Measurements from ENCODE around the gene KDM3A. TPM values are rescaled to one million over a fixed set of nuclear protein-coding genes. Genes with fewer than 3 reads are reported as not detected.
"Not testable (repeated sequence)": the region's sequence is repeated elsewhere in the genome, so short reads cannot be mapped to it uniquely, and the experiment has no call there.

Gene KDM3A
- total RNA-seq, 1 donor from 2014 or later, result 21.9 TPM

DNA sequence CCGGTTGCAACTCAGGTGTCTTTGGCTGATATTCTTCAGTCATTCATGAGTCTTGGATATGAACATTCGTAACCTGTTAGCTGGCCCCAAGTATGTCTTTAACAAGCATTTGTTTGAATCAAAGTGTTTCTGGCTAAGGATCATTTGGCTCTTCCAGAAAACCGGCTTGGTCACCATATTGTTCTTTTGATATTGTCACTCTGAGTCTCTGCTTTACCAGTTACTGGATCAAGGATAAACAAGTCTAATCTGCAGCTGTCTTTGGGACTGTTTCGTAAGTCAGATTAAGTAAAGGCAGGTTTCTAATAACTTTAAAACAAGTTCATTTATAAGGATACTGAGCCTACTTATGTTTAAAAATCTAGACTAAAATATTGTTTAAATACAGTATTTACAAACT is 49.1 kb downstream of the KDM3A start:
- DNase-seq (ENCODE audit: low read depth), result no peak

DNA sequence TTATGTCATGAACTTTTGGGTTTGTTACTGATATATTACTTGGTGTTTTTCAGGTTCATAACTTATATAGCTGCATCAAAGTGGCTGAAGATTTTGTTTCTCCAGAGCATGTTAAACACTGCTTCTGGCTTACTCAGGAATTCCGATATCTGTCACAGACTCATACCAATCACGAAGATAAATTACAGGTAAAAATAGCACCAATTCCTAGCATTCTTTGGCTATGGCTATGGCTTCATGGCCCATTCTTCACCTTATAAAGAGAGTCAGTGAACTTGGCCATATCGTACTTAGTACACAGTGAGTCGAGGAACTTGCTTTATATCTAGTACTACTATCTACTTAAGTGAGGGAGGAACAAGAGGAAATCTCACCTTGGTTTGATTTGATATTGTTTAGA is 49.9 kb downstream of the KDM3A start:
- Histone ChIP-seq H3K36me3 (ENCODE audit: control insufficient read depth, insufficient read depth, low read length) (peaks cover 5% of the 10 kb centered on the region), H3K4me3 (ENCODE audit: low read depth, low read length) (no peak overlapping the region), H3K27me3 (ENCODE audit: control insufficient read depth, insufficient read depth, low read length) (no peaks in the 10 kb centered on the region)
- TF ChIP-seq, protein P1, sequence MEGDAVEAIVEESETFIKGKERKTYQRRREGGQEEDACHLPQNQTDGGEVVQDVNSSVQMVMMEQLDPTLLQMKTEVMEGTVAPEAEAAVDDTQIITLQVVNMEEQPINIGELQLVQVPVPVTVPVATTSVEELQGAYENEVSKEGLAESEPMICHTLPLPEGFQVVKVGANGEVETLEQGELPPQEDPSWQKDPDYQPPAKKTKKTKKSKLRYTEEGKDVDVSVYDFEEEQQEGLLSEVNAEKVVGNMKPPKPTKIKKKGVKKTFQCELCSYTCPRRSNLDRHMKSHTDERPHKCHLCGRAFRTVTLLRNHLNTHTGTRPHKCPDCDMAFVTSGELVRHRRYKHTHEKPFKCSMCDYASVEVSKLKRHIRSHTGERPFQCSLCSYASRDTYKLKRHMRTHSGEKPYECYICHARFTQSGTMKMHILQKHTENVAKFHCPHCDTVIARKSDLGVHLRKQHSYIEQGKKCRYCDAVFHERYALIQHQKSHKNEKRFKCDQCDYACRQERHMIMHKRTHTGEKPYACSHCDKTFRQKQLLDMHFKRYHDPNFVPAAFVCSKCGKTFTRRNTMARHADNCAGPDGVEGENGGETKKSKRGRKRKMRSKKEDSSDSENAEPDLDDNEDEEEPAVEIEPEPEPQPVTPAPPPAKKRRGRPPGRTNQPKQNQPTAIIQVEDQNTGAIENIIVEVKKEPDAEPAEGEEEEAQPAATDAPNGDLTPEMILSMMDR (IDR thresholded peaks at IDR 0.05; ENCODE audit: insufficient read depth, low read length, poor library complexity, severe bottlenecking), result no peak
- no peak for DNase-seq (ENCODE audit: low read depth)

More for the DNA sequence above, 49.1 kb downstream of the KDM3A start:
- TF ChIP-seq, protein P1 (IDR thresholded peaks at IDR 0.05; ENCODE audit: insufficient read depth, low read length, poor library complexity, severe bottlenecking), result no peak
- no peaks in the 10 kb centered on the region for H3K27me3 ChIP-seq (ENCODE audit: control insufficient read depth, insufficient read depth, low read length)
- H3K36me3 ChIP-seq (ENCODE audit: control insufficient read depth, insufficient read depth, low read length), result peaks cover 5% of the 10 kb centered on the region
- no peak overlapping the region for H3K4me3 ChIP-seq (ENCODE audit: low read depth, low read length)

DNA sequence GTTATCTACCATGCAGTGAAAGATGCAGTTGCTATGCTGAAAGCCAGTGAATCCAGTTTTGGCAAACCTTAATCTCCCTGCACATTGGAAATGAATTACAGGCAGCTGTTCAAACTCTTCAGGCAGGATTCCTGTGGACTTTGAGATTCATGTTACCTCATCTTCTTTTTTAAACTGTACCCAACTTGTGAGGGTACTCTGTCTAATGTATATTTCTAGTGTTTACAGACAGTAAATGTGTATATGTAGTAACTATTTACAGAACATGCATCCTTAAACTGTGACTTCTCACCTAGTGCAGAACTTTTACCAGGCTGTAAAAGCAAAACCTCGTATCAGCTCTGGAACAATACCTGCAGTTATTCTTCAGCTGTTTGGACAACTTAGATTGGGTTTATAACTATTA is 50.9 kb downstream of the KDM3A start:
- no peak for DNase-seq (ENCODE audit: low read depth)
- TF ChIP-seq, protein P1 (IDR thresholded peaks at IDR 0.05; ENCODE audit: insufficient read depth, low read length, poor library complexity, severe bottlenecking), result no peak
- Histone ChIP-seq H3K4me3 (ENCODE audit: low read depth, low read length) (no peak overlapping the region), H3K27me3 (ENCODE audit: control insufficient read depth, insufficient read depth, low read length) (no peaks in the 10 kb centered on the region), H3K36me3 (ENCODE audit: control insufficient read depth, insufficient read depth, low read length) (peaks cover 5% of the 10 kb centered on the region)

DNA sequence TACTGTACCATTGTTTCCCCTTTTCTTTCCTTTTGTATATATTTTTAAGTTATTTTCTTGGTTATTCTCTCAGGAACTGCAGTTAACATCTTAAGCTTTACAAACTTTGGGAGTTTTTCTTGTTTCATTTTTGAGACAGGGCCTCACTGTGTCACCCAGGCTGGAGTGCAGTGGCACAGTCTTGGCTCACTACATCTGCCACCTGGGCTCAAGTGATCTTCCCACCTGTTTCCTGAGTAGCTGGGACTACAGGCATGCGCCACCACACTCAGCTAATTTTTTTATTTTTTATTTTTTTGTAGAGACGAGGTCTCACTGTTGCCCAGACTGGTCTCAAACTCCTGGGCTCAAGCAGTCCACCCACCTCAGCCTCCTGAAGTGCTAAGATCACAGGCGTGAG is 55.2 kb downstream of the KDM3A start:
- H3K27me3 ChIP-seq (ENCODE audit: control insufficient read depth, insufficient read depth, low read length); DNase-seq (ENCODE audit: low read depth); H3K4me3 ChIP-seq (ENCODE audit: low read depth, low read length); H3K36me3 ChIP-seq (ENCODE audit: control insufficient read depth, insufficient read depth, low read length): not testable (repeated sequence)

DNA sequence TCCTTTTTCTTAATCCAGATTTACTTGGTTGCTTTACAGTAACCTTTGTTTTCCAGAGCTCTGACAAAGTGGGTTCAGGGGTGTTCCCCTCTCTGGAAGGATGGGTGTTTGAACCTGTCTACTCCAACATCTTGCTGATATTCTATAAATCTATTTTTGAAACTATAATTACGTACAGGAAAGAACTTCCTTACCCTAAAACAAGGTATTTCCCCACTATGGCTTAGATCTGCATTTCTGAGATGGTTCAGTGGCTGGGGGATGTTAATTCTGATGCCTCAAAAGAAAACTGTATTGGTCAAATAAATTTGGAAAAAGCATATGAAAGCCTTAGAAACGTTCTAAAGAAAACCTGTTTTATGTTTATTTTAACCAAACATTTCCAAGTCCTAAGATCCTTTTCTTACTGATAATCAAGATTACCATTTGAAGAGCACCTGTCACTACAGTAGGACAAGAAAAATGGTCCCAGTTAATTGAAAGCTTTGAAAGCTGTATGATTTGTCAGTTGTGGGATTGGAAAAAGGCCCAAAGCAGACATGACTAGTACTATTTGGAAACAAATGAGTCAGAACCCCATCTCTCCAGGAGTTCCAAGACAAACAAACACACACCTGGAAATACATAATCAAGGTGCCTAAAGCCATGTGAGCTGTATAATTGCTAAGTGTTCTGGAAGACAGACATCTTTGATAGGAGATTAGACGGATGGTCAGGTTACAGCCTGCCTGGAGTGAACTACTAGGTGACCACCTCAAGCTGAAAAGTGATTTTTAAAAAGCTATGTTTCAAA is 57.5 kb downstream of the KDM3A start:
- TF ChIP-seq, protein P1 (IDR thresholded peaks at IDR 0.05; ENCODE audit: insufficient read depth, low read length, poor library complexity, severe bottlenecking), result no peak
- DNase-seq (ENCODE audit: low read depth), result peak; percentile 1
- no peaks in the 10 kb centered on the region for H3K36me3 ChIP-seq (ENCODE audit: control insufficient read depth, insufficient read depth, low read length)
- H3K27me3 ChIP-seq (ENCODE audit: control insufficient read depth, insufficient read depth, low read length), result no peaks in the 10 kb centered on the region
- no peak overlapping the region for H3K4me3 ChIP-seq (ENCODE audit: low read depth, low read length)

DNA sequence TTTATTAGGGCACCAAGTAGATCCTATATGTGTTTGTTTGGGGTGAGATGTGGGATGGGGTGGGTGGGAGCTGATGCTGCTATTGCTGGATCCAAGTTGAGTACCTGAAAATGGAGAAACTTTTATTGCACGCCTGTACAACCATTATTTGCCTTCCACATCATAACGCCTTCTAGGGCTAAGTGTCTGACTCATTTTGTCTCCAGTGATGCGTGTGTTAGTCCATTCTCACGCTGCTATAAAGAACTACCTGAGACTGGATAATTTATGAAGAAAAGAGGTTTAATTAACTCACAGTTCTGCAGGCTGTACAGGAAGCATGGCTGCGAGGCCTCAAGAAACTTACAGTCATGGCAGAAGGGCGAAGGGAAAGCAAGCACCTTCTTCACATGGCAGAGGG is 58.2 kb downstream of the KDM3A start:
- Histone ChIP-seq H3K27me3 (ENCODE audit: control insufficient read depth, insufficient read depth, low read length) (no peaks in the 10 kb centered on the region), H3K36me3 (ENCODE audit: control insufficient read depth, insufficient read depth, low read length) (no peaks in the 10 kb centered on the region), H3K4me3 (ENCODE audit: low read depth, low read length) (no peak overlapping the region)
- TF ChIP-seq, protein P1 (IDR thresholded peaks at IDR 0.05; ENCODE audit: insufficient read depth, low read length, poor library complexity, severe bottlenecking), result no peak
- DNase-seq (ENCODE audit: low read depth), result no peak
